Natural killer cell (primary cell): ENCODE measurements around the gene KLF8. TPM values are rescaled to one million over a fixed set of nuclear protein-coding genes. Genes with fewer than 3 reads are reported as not detected.

Experiments
- ATAC-seq, 3 donors: fragments of 150-1000 bp in 2 of 3; fragments of 200-7000 bp in 1 of 3; cut with Tn5 transposase; 1 replicate in 1 of 3; 2 replicates in 2 of 3; pipeline ENCODE4 v1.10.0; 2021; ENCODE audit warnings: mild to moderate bottlenecking in 2 of 3, moderate library complexity in 2 of 3
- DNase-seq, 2 donors: peaks; one replicate each; pipeline versions ENCODE4 v3.0.0 to v3.0.0-alpha.2; 2013 to 2021; ENCODE audit warnings: mixed read lengths in 1 of 2
- H3K27ac ChIP-seq: one replicate; pipeline ENCODE4 v1.5.1; 2013; ENCODE audit warnings: mild to moderate bottlenecking, low read length
- H3K27me3 ChIP-seq: one replicate; pipeline ENCODE4 v1.6.1; 2013; ENCODE audit warnings: low read length; ENCODE audit not compliant: control insufficient read depth, insufficient read depth
- H3K36me3 ChIP-seq: one replicate; pipeline ENCODE4 v1.6.1; 2013; ENCODE audit warnings: low read length; ENCODE audit not compliant: control insufficient read depth, insufficient read depth
- H3K4me1 ChIP-seq: one replicate; pipeline ENCODE4 v1.6.1; 2013; ENCODE audit warnings: low read length; ENCODE audit not compliant: control insufficient read depth, insufficient read depth
- H3K4me3 ChIP-seq: one replicate; pipeline ENCODE4 v1.5.1; 2013; ENCODE audit warnings: low read length
- H3K9me3 ChIP-seq: one replicate; pipeline ENCODE4 v1.6.1; 2013; ENCODE audit warnings: low read length; ENCODE audit not compliant: control insufficient read depth, insufficient read depth
- H3K27ac Mint-ChIP-seq, 2 donors: one replicate each; pipeline ENCODE4 v1.8.0; 2022; ENCODE audit warnings: mild to moderate bottlenecking in 2 of 2, mixed read lengths in 2 of 2, moderate library complexity in 1 of 2
- H3K27me3 Mint-ChIP-seq, 2 donors: one replicate each; pipeline ENCODE4 v1.8.0; 2022; ENCODE audit warnings: low read depth in 2 of 2, mixed read lengths in 2 of 2
- H3K36me3 Mint-ChIP-seq: one replicate; pipeline ENCODE4 v1.8.0; 2022; ENCODE audit warnings: mixed read lengths
- H3K4me1 Mint-ChIP-seq, 2 donors: one replicate each; pipeline ENCODE4 v1.8.0; 2022; ENCODE audit warnings: mixed read lengths in 2 of 2
- H3K4me3 Mint-ChIP-seq: one replicate; pipeline ENCODE4 v1.8.0; 2022; ENCODE audit warnings: mild to moderate bottlenecking, moderate library complexity, mixed read lengths
- H3K9me3 Mint-ChIP-seq, 2 donors: one replicate each; pipeline ENCODE4 v1.8.0; 2022; ENCODE audit warnings: mixed read lengths in 2 of 2
- WGBS: methylation state at CpG from one replicate; pipeline ENCODE4 v1.1.7; 2013; ENCODE audit warnings: missing lambda C conversion rate; ENCODE audit not compliant: insufficient coverage; 5-methylcytosine and 5-hydroxymethylcytosine counted together
- intact Hi-C: fragments of 100-400 bp; cut with micrococcal nuclease; formaldehyde crosslinking; loops from one replicate; pipeline ENCODE4 v1.14.2; 2022
- total RNA-seq, 4 donors: library from RNA; stranded (reverse); fragments of 120-200 nt in 1 of 4; gene quantifications; one replicate each; pipeline versions ENCODE4 v1.2.3 to v1.2.4, GENCODE V29; 2013 to 2022
- TF ChIP-seq, protein P1 (sequence below): fragments of 200-600 bp; IDR thresholded peaks from one replicate; pipeline ENCODE4 v1.8.0; 2022; ENCODE audit warnings: antibody characterized with exemption

The KLF8 gene
- total RNA-seq, 3 donors from 2014 or later (not counting 1 experiment from before 2014, with no cell fraction given): 6.7 to 11.9 (median 11.2) TPM

DNA sequence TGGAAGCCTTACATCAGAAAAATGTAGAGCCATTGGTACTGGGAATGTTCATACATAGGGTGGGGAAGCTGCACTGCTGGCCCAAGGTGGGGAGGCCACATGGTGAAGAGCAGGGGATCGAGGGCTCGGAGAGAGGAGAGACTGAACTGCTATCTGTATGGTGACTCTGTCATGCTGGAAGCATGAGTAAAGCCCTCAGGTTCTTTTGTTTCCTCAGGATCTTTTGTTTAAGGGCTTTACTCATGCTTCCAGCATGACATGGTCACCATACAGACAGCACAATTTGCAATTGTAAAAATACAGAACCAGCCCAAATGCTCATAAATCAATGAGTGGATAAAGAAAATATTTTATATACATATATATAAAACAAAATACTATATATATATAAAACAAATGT is 78.4 kb downstream of the KLF8 start:
- H3K4me1 Mint-ChIP-seq: no peaks in the 10 kb centered on the region
- no peak overlapping the region for H3K4me3 Mint-ChIP-seq
- 83% methylated on average over 2 of the region's 2 CpGs for WGBS
- intact Hi-C loops: no loop called here
- H3K9me3 Mint-ChIP-seq: peaks cover 0 to 3% of the 10 kb centered on the region in 2 donors
- DNase-seq (no peak), ATAC-seq (no peak)
- no peaks in the 10 kb centered on the region for H3K4me1 ChIP-seq
- H3K27me3 Mint-ChIP-seq: peaks cover 0 to 28% of the 10 kb centered on the region in 2 donors
- no peaks in the 10 kb centered on the region for H3K9me3 ChIP-seq
- H3K27ac Mint-ChIP-seq: no peak overlapping the region
- no peaks in the 10 kb centered on the region for H3K36me3 Mint-ChIP-seq
- H3K4me3 ChIP-seq: no peak overlapping the region
- H3K27me3 ChIP-seq: no peaks in the 10 kb centered on the region
- H3K27ac ChIP-seq: no peak overlapping the region
- TF ChIP-seq, protein P1, sequence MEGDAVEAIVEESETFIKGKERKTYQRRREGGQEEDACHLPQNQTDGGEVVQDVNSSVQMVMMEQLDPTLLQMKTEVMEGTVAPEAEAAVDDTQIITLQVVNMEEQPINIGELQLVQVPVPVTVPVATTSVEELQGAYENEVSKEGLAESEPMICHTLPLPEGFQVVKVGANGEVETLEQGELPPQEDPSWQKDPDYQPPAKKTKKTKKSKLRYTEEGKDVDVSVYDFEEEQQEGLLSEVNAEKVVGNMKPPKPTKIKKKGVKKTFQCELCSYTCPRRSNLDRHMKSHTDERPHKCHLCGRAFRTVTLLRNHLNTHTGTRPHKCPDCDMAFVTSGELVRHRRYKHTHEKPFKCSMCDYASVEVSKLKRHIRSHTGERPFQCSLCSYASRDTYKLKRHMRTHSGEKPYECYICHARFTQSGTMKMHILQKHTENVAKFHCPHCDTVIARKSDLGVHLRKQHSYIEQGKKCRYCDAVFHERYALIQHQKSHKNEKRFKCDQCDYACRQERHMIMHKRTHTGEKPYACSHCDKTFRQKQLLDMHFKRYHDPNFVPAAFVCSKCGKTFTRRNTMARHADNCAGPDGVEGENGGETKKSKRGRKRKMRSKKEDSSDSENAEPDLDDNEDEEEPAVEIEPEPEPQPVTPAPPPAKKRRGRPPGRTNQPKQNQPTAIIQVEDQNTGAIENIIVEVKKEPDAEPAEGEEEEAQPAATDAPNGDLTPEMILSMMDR: no peak
- no peaks in the 10 kb centered on the region for H3K36me3 ChIP-seq

DNA sequence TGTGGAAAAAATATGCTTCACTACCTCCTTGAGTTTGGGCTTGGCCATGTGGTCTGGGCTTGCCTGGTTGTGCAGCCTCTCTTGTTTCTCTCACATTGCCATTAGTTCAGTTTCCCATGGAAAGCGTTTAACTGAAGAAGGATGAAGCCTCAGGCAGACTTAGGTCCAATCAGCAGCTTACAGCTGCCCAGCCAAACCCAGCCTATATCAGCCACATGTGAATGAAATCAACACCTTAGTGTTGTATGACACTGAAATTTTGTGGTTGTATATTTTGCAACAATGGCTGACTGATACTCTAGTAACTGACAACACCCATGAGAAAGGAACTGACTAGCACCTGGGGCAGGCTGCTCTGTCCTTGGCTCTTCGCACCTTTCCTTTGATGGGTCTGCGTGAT is 81.2 kb downstream of the KLF8 start:
- no peak overlapping the region for H3K27ac Mint-ChIP-seq
- intact Hi-C loops: no loop called here

DNA sequence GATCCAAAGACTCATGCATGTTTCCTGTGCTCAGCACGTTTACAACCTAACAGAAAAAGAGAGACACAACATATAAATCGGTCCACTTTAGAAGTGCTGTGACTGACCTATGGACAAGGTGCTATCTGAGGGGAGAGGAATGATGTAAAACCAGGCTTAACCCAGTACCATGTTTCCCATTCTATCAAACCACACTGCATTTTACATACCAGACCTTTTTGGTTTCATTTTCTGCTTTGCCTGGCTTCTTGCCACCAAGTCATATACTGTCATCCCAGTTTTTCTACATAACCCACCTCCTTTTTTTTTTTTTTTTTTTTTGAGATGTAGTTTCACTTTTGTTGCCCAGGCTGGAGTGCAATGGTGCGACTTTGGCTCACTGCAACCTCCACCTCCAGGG is 82.2 kb downstream of the KLF8 start:
- intact Hi-C loops: no loop called here
- Histone ChIP-seq H3K4me1 (no peaks in the 10 kb centered on the region), H3K9me3 (no peaks in the 10 kb centered on the region), H3K36me3 (no peaks in the 10 kb centered on the region), H3K4me3 (no peak overlapping the region), H3K27me3 (no peaks in the 10 kb centered on the region), H3K27ac (no peak overlapping the region)
- peaks cover 0 to 19% of the 10 kb centered on the region in 2 donors for H3K27me3 Mint-ChIP-seq
- H3K27ac Mint-ChIP-seq: no peak overlapping the region
- WGBS: no CpG with 5 or more reads among the region's 3 CpGs
- H3K4me1 Mint-ChIP-seq: no peaks in the 10 kb centered on the region
- H3K36me3 Mint-ChIP-seq: no peaks in the 10 kb centered on the region
- no peak overlapping the region for H3K4me3 Mint-ChIP-seq
- TF ChIP-seq, protein P1: no peak
- no peaks in the 10 kb centered on the region for H3K9me3 Mint-ChIP-seq
- DNase-seq (peak in 1 of 2 donors; percentile 32), ATAC-seq (peak in 1 of 3 donors; percentile 29)

More for the DNA sequence above, 81.2 kb downstream of the KLF8 start:
- no peak overlapping the region for H3K4me3 ChIP-seq
- Mint-ChIP-seq H3K4me1 (no peaks in the 10 kb centered on the region), H3K27me3 (peaks cover 0 to 21% of the 10 kb centered on the region in 2 donors), H3K36me3 (no peaks in the 10 kb centered on the region), H3K4me3 (no peak overlapping the region), H3K9me3 (no peaks in the 10 kb centered on the region)
- 90% methylated on average over 3 of the region's 3 CpGs for WGBS
- no peak overlapping the region for H3K27ac ChIP-seq
- TF ChIP-seq, protein P1: no peak
- ATAC-seq: no peak
- H3K4me1 ChIP-seq: no peaks in the 10 kb centered on the region
- no peaks in the 10 kb centered on the region for H3K36me3 ChIP-seq
- no peaks in the 10 kb centered on the region for H3K9me3 ChIP-seq
- DNase-seq: no peak
- no peaks in the 10 kb centered on the region for H3K27me3 ChIP-seq

DNA sequence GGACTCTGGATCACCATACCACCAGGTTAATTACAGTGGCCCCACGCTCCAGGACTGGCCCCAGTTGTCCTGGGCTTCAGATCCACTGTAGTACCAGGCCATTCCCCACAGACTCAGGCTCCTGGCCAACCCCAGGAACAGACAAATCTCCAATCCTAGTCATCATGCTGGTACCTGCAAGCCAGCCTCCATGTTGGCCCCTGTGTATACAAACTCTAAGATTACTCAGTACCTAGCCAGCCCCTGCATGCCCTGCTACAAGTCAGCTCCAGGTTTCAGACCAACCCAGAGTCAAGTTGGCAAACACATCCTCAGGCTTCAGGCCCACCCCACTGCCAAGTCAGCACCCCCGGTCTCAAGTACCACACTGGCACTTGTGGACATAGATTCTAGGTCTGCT is 85.9 kb downstream of the KLF8 start:
- Histone ChIP-seq H3K4me3 (no peak overlapping the region), H3K27ac (no peak overlapping the region), H3K9me3 (no peaks in the 10 kb centered on the region), H3K36me3 (no peaks in the 10 kb centered on the region), H3K4me1 (no peaks in the 10 kb centered on the region), H3K27me3 (no peaks in the 10 kb centered on the region)
- DNase-seq: no peak
- Mint-ChIP-seq H3K9me3 (no peaks in the 10 kb centered on the region), H3K4me1 (no peaks in the 10 kb centered on the region), H3K27ac (no peak overlapping the region), H3K27me3 (peaks cover 2 to 15% of the 10 kb centered on the region in 2 donors), H3K4me3 (no peak overlapping the region), H3K36me3 (no peaks in the 10 kb centered on the region)
- ATAC-seq: no peak
- 90% methylated on average over 2 of the region's 2 CpGs for WGBS
- intact Hi-C loops: no loop called here
- TF ChIP-seq, protein P1: no peak
